ENCODE results near the gene RETSAT.

Gene RETSAT

DNA sequence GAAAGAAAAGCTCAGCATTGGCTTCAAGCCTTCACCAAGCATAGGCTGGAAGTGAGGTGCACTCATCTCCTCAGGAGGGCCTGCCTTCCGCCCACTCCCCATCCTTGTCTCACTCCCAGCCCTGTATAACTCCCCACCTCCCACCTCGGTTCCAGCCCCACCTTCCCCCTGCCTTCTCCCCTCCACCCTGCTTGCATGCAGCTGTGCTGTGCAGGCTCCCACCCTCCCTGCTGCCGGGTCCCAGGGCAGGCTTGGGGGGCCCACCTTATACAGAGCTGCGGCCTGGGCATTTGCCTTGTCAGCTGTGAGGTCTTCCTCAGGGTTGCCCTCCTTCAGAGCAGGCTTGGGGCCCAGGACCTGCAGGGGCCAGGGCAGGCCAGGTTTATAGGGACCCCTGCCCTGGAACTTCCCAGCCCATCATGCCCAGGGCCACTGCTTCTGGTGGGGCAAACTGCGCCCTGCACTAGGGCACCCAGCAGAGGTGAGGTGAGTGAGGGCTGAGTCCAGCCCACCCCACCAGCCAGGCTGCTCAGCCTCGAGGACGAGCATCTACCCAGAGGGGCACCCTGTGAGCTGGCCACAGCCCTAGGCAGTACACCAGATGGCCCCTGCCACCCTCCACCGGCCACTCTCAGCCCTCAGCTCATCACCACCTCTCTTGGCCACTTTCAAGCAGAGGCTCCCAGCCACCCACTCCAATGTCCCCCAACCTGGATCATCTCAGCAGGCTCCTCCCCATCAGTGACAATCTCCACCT is 44.3 kb upstream of the RETSAT start:
- no peak for DNase-seq (ENCODE audit: low spot score)
- TF ChIP-seq, protein P1, sequence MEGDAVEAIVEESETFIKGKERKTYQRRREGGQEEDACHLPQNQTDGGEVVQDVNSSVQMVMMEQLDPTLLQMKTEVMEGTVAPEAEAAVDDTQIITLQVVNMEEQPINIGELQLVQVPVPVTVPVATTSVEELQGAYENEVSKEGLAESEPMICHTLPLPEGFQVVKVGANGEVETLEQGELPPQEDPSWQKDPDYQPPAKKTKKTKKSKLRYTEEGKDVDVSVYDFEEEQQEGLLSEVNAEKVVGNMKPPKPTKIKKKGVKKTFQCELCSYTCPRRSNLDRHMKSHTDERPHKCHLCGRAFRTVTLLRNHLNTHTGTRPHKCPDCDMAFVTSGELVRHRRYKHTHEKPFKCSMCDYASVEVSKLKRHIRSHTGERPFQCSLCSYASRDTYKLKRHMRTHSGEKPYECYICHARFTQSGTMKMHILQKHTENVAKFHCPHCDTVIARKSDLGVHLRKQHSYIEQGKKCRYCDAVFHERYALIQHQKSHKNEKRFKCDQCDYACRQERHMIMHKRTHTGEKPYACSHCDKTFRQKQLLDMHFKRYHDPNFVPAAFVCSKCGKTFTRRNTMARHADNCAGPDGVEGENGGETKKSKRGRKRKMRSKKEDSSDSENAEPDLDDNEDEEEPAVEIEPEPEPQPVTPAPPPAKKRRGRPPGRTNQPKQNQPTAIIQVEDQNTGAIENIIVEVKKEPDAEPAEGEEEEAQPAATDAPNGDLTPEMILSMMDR (IDR thresholded peaks at IDR 0.05; ENCODE audit: extremely low read depth, missing control alignments): no peak

DNA sequence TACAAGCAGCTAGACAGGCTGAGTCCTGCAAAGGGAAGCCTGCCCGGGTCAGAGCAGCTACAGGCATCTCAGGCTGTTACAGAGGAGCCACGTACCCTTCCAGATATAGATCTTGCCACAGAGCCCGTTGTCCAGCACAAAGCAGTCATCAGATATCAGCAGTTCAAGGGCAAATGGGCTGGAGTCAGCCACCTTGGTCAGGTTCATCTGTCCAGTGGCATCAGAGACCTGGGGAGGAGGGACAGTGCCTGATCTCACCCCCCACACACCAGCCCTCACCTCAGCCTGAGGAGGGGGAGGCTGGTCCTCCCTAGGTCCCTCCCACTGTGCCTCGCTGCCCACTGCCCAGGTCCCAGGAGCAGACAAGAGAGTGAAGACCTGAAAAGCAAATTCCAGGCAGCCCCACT is 43.6 kb upstream of the RETSAT start:
- DNase-seq (ENCODE audit: low spot score): no peak
- TF ChIP-seq, protein P1 (IDR thresholded peaks at IDR 0.05; ENCODE audit: extremely low read depth, missing control alignments): no peak

DNA sequence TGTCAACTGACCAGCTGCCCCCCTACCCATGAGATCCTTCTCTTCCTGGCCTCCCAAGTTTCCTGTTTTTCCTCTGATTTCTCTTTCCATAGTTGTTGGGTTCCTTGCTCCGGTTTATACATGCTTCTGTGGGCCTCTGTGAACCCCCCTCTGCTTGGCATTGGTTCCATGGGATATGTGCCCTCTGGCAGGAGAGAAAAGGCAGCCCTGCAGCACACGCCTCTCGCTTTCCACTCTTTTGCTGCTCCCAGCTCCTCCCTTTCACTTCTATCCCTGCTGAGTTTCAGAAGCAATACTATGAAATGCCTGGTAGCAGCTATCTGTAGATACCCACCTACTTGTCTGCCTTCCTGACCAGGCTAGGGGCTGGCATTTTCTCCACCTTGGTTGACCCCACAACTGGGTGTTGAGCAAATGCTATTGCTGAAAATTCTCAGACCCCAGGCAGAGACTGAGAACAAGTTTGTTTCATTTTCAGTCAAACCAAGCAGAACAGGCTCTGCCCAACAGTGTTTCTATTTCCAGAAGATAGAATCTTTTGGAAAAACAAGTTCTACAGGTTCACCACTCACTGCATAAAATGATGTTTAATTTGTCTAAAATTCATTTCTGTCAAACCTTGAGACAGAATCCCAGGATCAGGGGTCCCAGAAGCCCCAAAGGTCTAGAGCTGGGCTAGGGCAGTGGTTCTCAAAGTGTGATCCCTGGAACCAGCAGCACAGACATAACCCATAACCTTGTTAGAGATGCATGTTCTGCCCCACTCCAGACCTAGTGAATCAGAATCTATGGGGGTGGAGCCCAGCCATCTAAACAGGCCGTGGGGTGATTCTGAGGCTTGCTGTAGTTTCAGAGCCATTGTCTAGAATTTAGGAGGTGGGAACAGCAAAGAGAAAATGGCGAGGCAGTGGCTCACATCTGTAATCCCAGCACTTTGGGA is 42.5 kb upstream of the RETSAT start:
- no peak for DNase-seq (ENCODE audit: low spot score)
- TF ChIP-seq, protein P1 (IDR thresholded peaks at IDR 0.05; ENCODE audit: extremely low read depth, missing control alignments): no peak

DNA sequence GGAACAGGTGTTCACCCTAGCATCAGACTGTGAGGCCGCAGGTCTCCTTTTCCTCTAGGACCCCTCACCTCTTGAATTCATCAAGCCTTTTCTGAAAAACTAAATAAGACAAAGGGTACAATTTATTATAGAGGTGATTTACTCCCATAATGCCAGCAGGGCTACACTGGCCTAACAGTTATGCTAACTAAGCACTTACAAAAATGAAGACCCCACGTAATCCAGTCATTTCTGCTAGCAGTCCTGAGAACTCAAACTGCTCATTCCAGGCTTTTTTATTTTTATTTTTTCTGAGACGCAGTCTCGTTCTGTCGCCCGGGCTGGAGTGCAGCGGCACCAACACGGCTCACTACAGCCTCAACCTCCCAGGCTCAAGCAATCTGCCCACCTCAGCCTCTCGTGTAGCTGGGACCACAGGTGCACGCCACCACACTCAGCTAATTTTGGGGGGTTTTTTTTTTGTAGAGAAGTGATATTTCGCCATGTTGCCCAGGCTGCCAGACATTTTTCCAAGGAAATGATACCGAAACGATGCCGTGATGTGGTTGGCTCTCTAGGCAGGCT is 41.7 kb upstream of the RETSAT start:
- TF ChIP-seq, protein P1 (IDR thresholded peaks at IDR 0.05; ENCODE audit: extremely low read depth, missing control alignments): no peak
- no peak for DNase-seq (ENCODE audit: low spot score)

DNA sequence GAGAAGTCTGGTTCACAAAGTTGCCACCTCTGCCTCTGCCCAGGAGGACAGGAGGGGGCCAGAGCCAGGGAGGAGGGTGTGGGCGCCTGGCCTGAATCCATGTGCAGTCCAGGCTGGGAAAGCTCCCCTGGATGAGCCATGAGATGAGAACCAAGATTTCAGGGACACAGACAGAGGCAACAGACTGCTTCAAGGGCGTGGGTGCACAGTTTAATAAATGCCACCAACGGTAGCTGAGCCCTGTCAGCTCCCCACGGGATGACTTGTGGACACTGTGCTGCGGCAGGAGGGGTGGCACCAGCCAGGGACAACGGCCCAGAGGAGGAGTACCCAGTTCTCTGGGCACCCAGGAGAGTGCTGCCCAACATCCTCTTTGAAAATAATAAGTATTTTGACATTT is 40.6 kb upstream of the RETSAT start:
- DNase-seq (ENCODE audit: low spot score): no peak

DNA sequence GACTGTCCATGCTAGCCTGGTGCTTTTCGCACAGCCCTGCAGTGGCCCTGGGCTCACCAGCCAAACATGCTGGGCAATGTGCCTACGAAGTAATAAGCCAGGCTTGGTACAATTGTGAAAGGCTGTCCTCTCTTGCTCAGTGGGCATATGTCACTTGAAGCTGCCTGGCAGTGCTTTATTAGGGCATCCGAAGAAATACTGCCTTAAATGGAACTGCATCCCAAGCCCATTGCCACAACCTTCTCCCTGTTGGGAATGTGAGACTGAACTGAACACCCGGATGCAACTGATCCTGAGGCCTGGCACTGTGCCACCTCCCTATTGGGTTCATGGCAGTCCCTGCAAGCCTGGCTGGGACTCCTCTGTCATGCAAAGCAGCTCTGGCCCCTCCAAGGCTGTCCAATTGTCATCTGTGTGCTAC is 39.9 kb upstream of the RETSAT start:
- no peak for DNase-seq (ENCODE audit: low spot score)

More for the DNA sequence above, 40.6 kb upstream of the RETSAT start:
- TF ChIP-seq, protein P1 (IDR thresholded peaks at IDR 0.05; ENCODE audit: extremely low read depth, missing control alignments): no peak

More for the DNA sequence above, 39.9 kb upstream of the RETSAT start:
- TF ChIP-seq, protein P1 (IDR thresholded peaks at IDR 0.05; ENCODE audit: extremely low read depth, missing control alignments): no peak

All from GM20000 (cell line).